Spleen (tissue), 11 donors: ENCODE results near the gene CDK14. TPM values are rescaled to one million over a fixed set of nuclear protein-coding genes. Genes with fewer than 3 reads are reported as not detected.

ENCODE experiments used
- DNase-seq: peaks from one replicate; pipeline ENCODE4 v3.0.0-alpha.2; 2020
- H3K27ac ChIP-seq, 8 donors: fragments of 200-600 bp; sonication (generic) in 7 of 8; 1 replicate in 4 of 8; 2 replicates in 4 of 8; pipeline versions ENCODE4 v1.5.0 to v1.8.0; 2016 to 2021; ENCODE audit warnings: inconsistent platforms in 4 of 8, mild to moderate bottlenecking in 4 of 8, moderate library complexity in 1 of 8
- H3K27me3 ChIP-seq, 7 donors: fragments of 200-600 bp; sonication (generic) in 6 of 7; replicated peaks in 1 of 7; 1 replicate in 4 of 7; 2 replicates in 3 of 7; pipeline versions ENCODE4 v1.5.0 to v1.8.0; 2016 to 2021; ENCODE audit warnings: inconsistent platforms in 3 of 7, mild to moderate bottlenecking in 1 of 7
- H3K36me3 ChIP-seq, 6 donors: fragments of 200-600 bp; sonication (generic) in 5 of 6; 1 replicate in 4 of 6; 2 replicates in 2 of 6; pipeline versions ENCODE4 v1.5.0 to v1.8.0; 2016 to 2021; ENCODE audit warnings: inconsistent platforms in 2 of 6
- H3K4me1 ChIP-seq, 6 donors: fragments of 200-600 bp; sonication (generic) in 5 of 6; 1 replicate in 3 of 6; 2 replicates in 3 of 6; pipeline versions ENCODE4 v1.5.0 to v1.8.0; 2016 to 2021; ENCODE audit warnings: inconsistent platforms in 3 of 6
- H3K4me3 ChIP-seq, 8 donors: fragments of 200-600 bp; sonication (generic) in 7 of 8; 1 replicate in 4 of 8; 2 replicates in 4 of 8; pipeline versions ENCODE4 v1.5.0 to v1.8.0; 2016 to 2021; ENCODE audit warnings: inconsistent platforms in 4 of 8, mild to moderate bottlenecking in 4 of 8, moderate library complexity in 2 of 8
- H3K9me3 ChIP-seq, 8 donors: fragments of 200-600 bp; sonication (generic) in 7 of 8; 1 replicate in 4 of 8; 2 replicates in 4 of 8; pipeline versions ENCODE4 v1.5.0 to v1.8.0; 2016 to 2021; ENCODE audit warnings: inconsistent platforms in 4 of 8
- POLR2A ChIP-seq, 3 donors: fragments of 450-650 bp; IDR thresholded peaks; one replicate each; pipeline ENCODE4 v1.5.1; 2017; ENCODE audit warnings: antibody characterized with exemption in 3 of 3, mild to moderate bottlenecking in 1 of 3
- POLR2AphosphoS5 ChIP-seq, 3 donors: sonication (generic); formaldehyde crosslinking; IDR thresholded peaks; one replicate each; pipeline ENCODE4 v1.5.1; 2017; ENCODE audit warnings: antibody characterized with exemption in 3 of 3
- WGBS, 5 donors: extraction: QIAGEN DNeasy Blood & Tissue Kit in 3 of 5; methylation state at CpG; one replicate each; pipeline versions ENCODE4 v1.1.5 to v1.1.7; 2013 to 2018; 5-methylcytosine and 5-hydroxymethylcytosine counted together
- intact Hi-C: fragments of 100-400 bp; cut with DNase I; formaldehyde crosslinking; loops from one replicate; pipeline ENCODE4 v1.15.0; 2023; ENCODE audit warnings: low total_unique reads
- polyA plus RNA-seq, 3 donors: library from polyadenylated mRNA; stranded (reverse); fragments of 200-250 nt; gene quantifications; one replicate each; pipeline ENCODE4 v1.2.1, GENCODE V29; 2013
- total RNA-seq, 7 donors: library from RNA; depleted of rRNA in 3 of 7; stranded (reverse); fragments of >200 nt in 3 of 7; fragmentation: NEBNext Ultra II Directional in 4 of 7; extraction: Animal tissue kit (Norgen Biotek cat#: 25700) in 4 of 7; gene quantifications; one replicate each; pipeline versions ENCODE4 v1.1.0 to v1.2.1, GENCODE V29; 2016 to 2021
- TF ChIP-seq, protein P1 (sequence below), 11 experiments: fragments of 200-600 bp in 7 of 11; fragments of 450-650 bp in 4 of 11; sonication (generic) in 4 of 11; IDR thresholded peaks in 8 of 11; conservative IDR thresholded peaks in 3 of 11; 1 replicate in 7 of 11; 2 replicates in 4 of 11; pipeline versions ENCODE4 v1.4.0 to v1.8.0; 2016 to 2021; ENCODE audit warnings: antibody characterized with exemption in 11 of 11, inconsistent platforms in 4 of 11, mild to moderate bottlenecking in 1 of 11
- donor health status: healthy with polysubstance abuse.
- donor health status: DM: no; HTN: no; CAD: no; lungs with moderate emphysema.
- donor health status: DM: no; HTN: no; CAD: no.
- donor health status: Bipolar disorder and iron deficiency.
- donor health status: healthy.
- donor health status: DM: no; HTN: no; CAD: no.
- donor health status: DM: yes; HTN: yes; CAD: no.

The CDK14 gene
- total and polyA plus RNA-seq, 10 donors = 6.6 to 109 (median 51.2) TPM

DNA sequence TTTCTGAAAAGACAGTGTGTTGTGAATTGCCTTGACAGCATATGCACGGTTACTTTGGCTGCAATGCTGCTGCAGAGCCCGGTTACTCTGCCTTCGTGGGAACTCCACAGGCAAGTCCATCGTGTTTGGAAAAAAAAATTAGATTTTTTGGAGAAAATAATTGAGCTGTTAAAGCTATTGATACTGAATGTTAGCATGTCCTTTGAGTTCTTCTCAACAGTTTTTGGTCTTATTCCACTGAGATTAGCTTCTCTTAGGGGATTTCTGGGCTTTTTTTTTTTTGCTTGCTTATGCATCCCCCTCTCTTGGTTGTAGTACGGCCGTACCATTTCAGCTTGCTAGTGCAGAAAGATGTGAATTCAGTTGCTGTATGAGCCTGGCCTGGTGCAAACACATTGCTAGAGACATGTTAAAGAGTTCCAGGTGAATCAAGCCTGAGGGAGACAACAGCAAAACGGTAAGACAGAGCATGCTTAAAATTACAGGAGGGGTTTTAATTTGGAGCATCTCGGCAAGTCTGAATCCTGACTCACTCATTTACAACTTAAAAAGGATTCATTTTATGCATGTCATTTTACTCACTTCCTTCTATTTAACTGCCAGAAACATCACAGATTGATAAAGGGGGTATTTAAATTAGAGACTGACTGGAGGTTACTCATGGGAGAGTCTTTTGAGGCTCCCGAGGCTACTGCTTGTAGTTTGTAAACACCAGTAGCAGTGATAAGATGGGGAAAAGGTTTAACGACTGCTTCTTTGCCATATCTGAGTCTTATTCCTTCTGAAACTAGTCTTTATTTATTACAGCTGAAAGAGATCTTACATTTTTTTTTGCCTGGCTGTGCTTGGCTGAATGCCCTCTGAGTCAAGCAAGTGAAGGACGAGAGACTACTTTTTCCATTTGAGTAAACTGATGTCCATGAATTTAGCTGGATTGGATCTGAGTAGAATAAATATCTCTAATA lies 113.7 kb downstream of the CDK14 start:
- TF ChIP-seq POLR2A (IDR thresholded peaks at IDR 0.05) = peak in 1 of 3 donors; percentile 8
- TF ChIP-seq POLR2AphosphoS5 (IDR thresholded peaks at IDR 0.05) = no peak
- H3K36me3 ChIP-seq = no peaks in the 10 kb centered on the region
- H3K4me1 ChIP-seq = peaks cover 0 to 53% (median 22%) of the 10 kb centered on the region in 6 donors
- no peaks in the 10 kb centered on the region for H3K9me3 ChIP-seq
- 41 to 58% (median 44%) methylated on average over 11 of the region's 11 CpGs for WGBS, 5 donors
- peak overlapping the region in 6 of 8 donors; percentile 8 to 58 (median 20) for H3K4me3 ChIP-seq
- H3K27me3 ChIP-seq = no peaks in the 10 kb centered on the region
- DNase-seq = no peak
- peak overlapping the region; percentile 9 to 81 (median 65) for H3K27ac ChIP-seq
- intact Hi-C loops = no loop called here

DNA sequence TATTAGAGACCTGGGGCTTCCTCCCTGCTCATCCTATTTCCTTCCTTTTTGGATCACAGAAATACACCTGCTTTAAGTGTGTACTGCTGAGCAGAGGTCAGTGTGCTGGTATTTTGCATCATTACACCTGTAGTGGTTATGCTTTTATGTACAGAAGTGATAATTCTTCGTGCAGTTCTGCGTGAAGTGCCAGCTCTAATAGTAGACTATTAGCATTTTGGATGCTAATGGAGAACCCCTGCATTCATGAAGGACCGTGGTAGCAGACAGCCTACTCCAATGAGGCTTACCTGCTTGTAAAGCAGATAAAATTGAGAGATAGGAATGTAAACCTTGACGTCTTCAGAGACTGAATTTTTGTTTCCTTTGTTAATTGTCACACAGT lies 114.3 kb downstream of the CDK14 start:
- peaks cover 0 to 59% (median 22%) of the 10 kb centered on the region in 6 donors for H3K4me1 ChIP-seq
- DNase-seq = no peak
- 60 to 73% (median 63%) methylated on average over 4 of the region's 4 CpGs for WGBS, 5 donors
- peak overlapping the region in 7 of 8 donors; percentile 13 to 81 (median 71) for H3K27ac ChIP-seq
- no peaks in the 10 kb centered on the region for H3K36me3 ChIP-seq
- H3K27me3 ChIP-seq = no peaks in the 10 kb centered on the region
- TF ChIP-seq POLR2AphosphoS5 (IDR thresholded peaks at IDR 0.05) = no peak
- TF ChIP-seq, protein P1, sequence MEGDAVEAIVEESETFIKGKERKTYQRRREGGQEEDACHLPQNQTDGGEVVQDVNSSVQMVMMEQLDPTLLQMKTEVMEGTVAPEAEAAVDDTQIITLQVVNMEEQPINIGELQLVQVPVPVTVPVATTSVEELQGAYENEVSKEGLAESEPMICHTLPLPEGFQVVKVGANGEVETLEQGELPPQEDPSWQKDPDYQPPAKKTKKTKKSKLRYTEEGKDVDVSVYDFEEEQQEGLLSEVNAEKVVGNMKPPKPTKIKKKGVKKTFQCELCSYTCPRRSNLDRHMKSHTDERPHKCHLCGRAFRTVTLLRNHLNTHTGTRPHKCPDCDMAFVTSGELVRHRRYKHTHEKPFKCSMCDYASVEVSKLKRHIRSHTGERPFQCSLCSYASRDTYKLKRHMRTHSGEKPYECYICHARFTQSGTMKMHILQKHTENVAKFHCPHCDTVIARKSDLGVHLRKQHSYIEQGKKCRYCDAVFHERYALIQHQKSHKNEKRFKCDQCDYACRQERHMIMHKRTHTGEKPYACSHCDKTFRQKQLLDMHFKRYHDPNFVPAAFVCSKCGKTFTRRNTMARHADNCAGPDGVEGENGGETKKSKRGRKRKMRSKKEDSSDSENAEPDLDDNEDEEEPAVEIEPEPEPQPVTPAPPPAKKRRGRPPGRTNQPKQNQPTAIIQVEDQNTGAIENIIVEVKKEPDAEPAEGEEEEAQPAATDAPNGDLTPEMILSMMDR (IDR thresholded peaks at IDR 0.05 in 8 of 11, conservative IDR thresholded peaks at IDR 0.05 in 3 of 11) = no peak
- TF ChIP-seq POLR2A (IDR thresholded peaks at IDR 0.05) = no peak
- peak overlapping the region in 5 of 8 donors; percentile 8 to 58 (median 22) for H3K4me3 ChIP-seq
- no peaks in the 10 kb centered on the region for H3K9me3 ChIP-seq
- intact Hi-C loops = no loop called here

DNA sequence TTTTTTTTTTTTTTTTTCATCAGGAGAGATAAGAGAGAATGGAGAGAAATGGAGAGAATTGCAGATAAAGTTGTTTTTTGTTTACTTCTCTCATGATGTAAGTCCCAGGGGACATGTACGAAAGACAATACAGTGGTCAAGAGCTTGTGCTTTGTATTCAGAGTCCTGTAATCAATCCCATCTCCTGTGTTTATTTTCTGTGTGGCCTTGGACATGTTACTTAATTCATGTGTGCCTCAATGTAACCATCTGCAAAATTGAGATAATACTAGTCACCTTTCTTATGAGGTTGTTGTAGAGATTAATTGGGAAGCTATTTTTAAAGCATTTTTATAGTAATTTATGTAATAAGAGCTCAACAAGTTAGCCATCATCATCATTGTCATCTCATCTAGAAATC lies 117.5 kb downstream of the CDK14 start:
- no peak for DNase-seq
- Histone ChIP-seq H3K4me1 (peaks cover 0 to 65% (median 20%) of the 10 kb centered on the region in 6 donors), H3K27ac (no peak overlapping the region), H3K36me3 (no peaks in the 10 kb centered on the region), H3K27me3 (no peaks in the 10 kb centered on the region), H3K9me3 (no peaks in the 10 kb centered on the region), H3K4me3 (no peak overlapping the region)
- intact Hi-C loops = no loop called here
- 76 to 94% (median 83%) methylated on average over 1 of the region's 1 CpG for WGBS, 5 donors
- TF ChIP-seq, protein P1 (IDR thresholded peaks at IDR 0.05 in 8 of 11, conservative IDR thresholded peaks at IDR 0.05 in 3 of 11) = no peak
- TF ChIP-seq POLR2A (IDR thresholded peaks at IDR 0.05) (no peak), POLR2AphosphoS5 (IDR thresholded peaks at IDR 0.05) (no peak)

DNA sequence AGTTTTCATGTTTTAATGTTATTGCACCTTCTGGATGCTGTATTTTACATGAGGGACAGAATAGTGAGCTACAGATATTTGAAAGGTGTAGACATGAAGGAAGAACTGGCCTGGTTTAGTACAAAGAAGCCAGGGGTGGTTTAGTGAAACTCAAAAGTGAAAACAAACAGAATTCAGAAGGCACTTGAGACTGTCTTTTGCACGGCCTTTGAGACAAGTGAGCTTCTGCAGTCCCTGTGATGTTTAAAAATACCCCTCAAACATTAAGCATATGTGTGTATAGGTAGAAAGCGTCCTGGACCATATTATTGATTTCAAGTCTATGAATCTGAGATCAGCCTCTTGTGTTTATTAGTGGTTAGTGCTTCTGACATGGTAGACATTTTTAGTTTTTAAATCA lies 118.9 kb downstream of the CDK14 start:
- intact Hi-C loops = no loop called here
- Histone ChIP-seq H3K4me3 (no peak overlapping the region), H3K36me3 (no peaks in the 10 kb centered on the region), H3K4me1 (peaks cover 0 to 54% (median 7%) of the 10 kb centered on the region in 6 donors), H3K27me3 (no peaks in the 10 kb centered on the region), H3K27ac (peak overlapping the region in 1 of 8 donors; percentile 37), H3K9me3 (no peaks in the 10 kb centered on the region)
- WGBS, 5 donors = 70 to 80% (median 76%) methylated on average over 2 of the region's 2 CpGs
- DNase-seq = no peak
- TF ChIP-seq, protein P1 (IDR thresholded peaks at IDR 0.05 in 8 of 11, conservative IDR thresholded peaks at IDR 0.05 in 3 of 11) = no peak
- no peak for TF ChIP-seq POLR2A (IDR thresholded peaks at IDR 0.05)
- no peak for TF ChIP-seq POLR2AphosphoS5 (IDR thresholded peaks at IDR 0.05)
